Stimulated activated naive CD8-positive, alpha-beta T cell treated with anti-CD3 and anti-CD28 coated beads, Interleukin-15, Interleukin-2, amounts not matched to agents 100 ng/mL and 50 ng/mL, for 24 hours (primary cell): ENCODE measurements around the gene ANKRD49.

Experiments used
- H3K27ac Mint-ChIP-seq: one replicate; pipeline ENCODE4 v1.8.0; 2021; ENCODE audit warnings: mild to moderate bottlenecking, mixed read lengths
- H3K27me3 Mint-ChIP-seq: one replicate; pipeline ENCODE4 v1.8.0; 2021; ENCODE audit warnings: mixed read lengths
- H3K36me3 Mint-ChIP-seq: one replicate; pipeline ENCODE4 v1.8.0; 2021; ENCODE audit warnings: low read depth, mixed read lengths
- H3K4me1 Mint-ChIP-seq: one replicate; pipeline ENCODE4 v1.8.0; 2021; ENCODE audit warnings: low read depth, mixed read lengths
- H3K4me3 Mint-ChIP-seq: one replicate; pipeline ENCODE4 v1.8.0; 2021; ENCODE audit warnings: mild to moderate bottlenecking, mixed read lengths
- H3K9me3 Mint-ChIP-seq: one replicate; pipeline ENCODE4 v1.8.0; 2021; ENCODE audit warnings: mixed read lengths

The ANKRD49 gene

GRCh38 chr11:94493281-94494125 lies at the start of gene ANKRD49, which contains the start of gene MRE11:
TSS of gene ANKRD49 (plus strand) at chr11:94493984. CDS start at chr11:94496694, 2,710 bp downstream.
TSS of gene MRE11 (minus strand) at chr11:94493844. CDS start at chr11:94492801, 1,043 bp downstream.
- Mint-ChIP-seq H3K36me3 (peaks cover 42% of the 10 kb centered on the region), H3K27me3 (no peaks in the 10 kb centered on the region), H3K4me3 (peak within 1 kb of the TSS; percentile 93), H3K27ac (peak within 1 kb of the TSS; percentile 97), H3K4me1 (peaks cover 34% of the 10 kb centered on the region), H3K9me3 (no peaks in the 10 kb centered on the region)

DNA sequence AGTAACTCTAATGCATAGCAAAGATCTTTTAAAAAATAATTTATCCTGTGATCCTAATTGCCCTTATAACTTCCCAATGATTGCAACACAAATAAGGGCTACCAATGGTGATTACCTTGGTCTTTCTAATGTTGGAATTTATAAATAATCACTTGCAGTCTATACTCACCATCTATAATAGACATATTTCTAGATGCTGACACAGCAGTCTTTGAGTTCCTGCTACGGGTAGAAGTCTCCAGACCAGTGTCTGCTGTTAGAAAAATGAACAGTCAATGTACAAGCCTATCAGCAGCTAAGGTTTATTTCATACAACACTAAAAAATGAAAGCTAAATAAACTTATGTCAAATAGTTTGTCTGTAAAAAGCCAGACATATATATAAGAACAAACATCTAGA lies 48.1 kb upstream of the ANKRD49 start:
- Mint-ChIP-seq H3K27me3 (no peaks in the 10 kb centered on the region), H3K36me3 (peaks cover 56% of the 10 kb centered on the region)

GRCh38 chr11:94447149-94447548 lies 46.6 kb upstream of the ANKRD49 start:
- Mint-ChIP-seq H3K4me3 (no peak overlapping the region), H3K27ac (no peak overlapping the region), H3K4me1 (no peaks in the 10 kb centered on the region), H3K27me3 (no peaks in the 10 kb centered on the region), H3K36me3 (peaks cover 46% of the 10 kb centered on the region), H3K9me3 (no peaks in the 10 kb centered on the region)

More for the DNA sequence above, 48.1 kb upstream of the ANKRD49 start:
- Mint-ChIP-seq H3K27ac (no peak overlapping the region), H3K4me1 (no peaks in the 10 kb centered on the region), H3K4me3 (no peak overlapping the region), H3K9me3 (no peaks in the 10 kb centered on the region)

DNA sequence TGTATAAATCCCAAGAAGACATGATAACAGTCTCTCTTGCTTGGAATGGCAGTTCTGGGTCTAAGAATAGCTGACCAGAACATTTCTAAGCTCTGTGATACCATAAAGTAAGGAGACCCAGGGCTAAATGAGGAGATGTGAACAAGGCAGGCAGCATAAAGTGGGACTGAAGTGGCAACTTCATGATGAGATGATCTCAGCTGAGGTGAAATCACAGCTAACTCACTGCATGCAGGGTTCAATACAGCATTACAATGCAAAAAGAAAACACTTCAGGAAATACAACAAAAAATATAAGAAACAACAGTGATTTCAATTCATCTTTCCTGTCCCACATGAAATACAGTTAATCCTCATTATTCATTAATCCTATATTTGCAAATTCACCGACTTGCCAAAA lies 44.8 kb upstream of the ANKRD49 start:
- H3K4me1 Mint-ChIP-seq, result no peaks in the 10 kb centered on the region
- H3K4me3 Mint-ChIP-seq, result no peak overlapping the region
- no peaks in the 10 kb centered on the region for H3K9me3 Mint-ChIP-seq
- no peak overlapping the region for H3K27ac Mint-ChIP-seq
- H3K27me3 Mint-ChIP-seq, result no peaks in the 10 kb centered on the region
- H3K36me3 Mint-ChIP-seq, result peaks cover 48% of the 10 kb centered on the region

- H3K4me1 Mint-ChIP-seq, result no peaks in the 10 kb centered on the region
- no peaks in the 10 kb centered on the region for H3K27me3 Mint-ChIP-seq
- peaks cover 45% of the 10 kb centered on the region for H3K36me3 Mint-ChIP-seq
- H3K9me3 Mint-ChIP-seq, result no peaks in the 10 kb centered on the region
- no peak overlapping the region for H3K27ac Mint-ChIP-seq
- no peak overlapping the region for H3K4me3 Mint-ChIP-seq
Measured at GRCh38 chr11:94449437-94449836, 44.3 kb upstream of the ANKRD49 start.

GRCh38 chr11:94450048-94450447 lies 43.7 kb upstream of the ANKRD49 start:
- peaks cover 47% of the 10 kb centered on the region for H3K36me3 Mint-ChIP-seq
- no peaks in the 10 kb centered on the region for H3K27me3 Mint-ChIP-seq
- H3K27ac Mint-ChIP-seq, result no peak overlapping the region
- H3K4me1 Mint-ChIP-seq, result no peaks in the 10 kb centered on the region
- H3K9me3 Mint-ChIP-seq, result no peaks in the 10 kb centered on the region
- no peak overlapping the region for H3K4me3 Mint-ChIP-seq

- Mint-ChIP-seq H3K4me1 (no peaks in the 10 kb centered on the region), H3K4me3 (no peak overlapping the region), H3K9me3 (no peaks in the 10 kb centered on the region), H3K36me3 (peaks cover 58% of the 10 kb centered on the region), H3K27ac (no peak overlapping the region), H3K27me3 (no peaks in the 10 kb centered on the region)
Measured at GRCh38 chr11:94452988-94453387, 40.8 kb upstream of the ANKRD49 start.

DNA sequence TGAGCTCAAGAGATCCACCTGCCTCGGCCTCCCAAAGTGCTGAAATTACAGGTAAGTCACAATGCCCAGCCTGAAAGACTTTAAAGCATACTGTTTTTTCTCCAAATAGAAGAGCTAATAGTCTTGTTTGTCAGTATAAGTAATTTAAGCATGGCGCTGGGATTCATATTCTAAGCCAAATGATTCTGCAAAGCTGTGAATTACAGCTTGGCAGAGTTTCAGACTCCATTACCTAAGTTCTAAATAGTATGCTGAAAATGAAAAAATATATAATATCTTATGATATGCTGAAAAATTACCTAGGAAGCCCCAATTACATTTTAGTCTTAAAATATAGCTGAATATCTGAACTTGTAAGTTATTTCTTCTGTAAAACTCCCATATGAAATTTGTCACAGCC lies 39.5 kb upstream of the ANKRD49 start:
- Mint-ChIP-seq H3K9me3 (no peaks in the 10 kb centered on the region), H3K27me3 (no peaks in the 10 kb centered on the region), H3K27ac (no peak overlapping the region), H3K4me1 (no peaks in the 10 kb centered on the region), H3K4me3 (no peak overlapping the region), H3K36me3 (peaks cover 59% of the 10 kb centered on the region)

DNA sequence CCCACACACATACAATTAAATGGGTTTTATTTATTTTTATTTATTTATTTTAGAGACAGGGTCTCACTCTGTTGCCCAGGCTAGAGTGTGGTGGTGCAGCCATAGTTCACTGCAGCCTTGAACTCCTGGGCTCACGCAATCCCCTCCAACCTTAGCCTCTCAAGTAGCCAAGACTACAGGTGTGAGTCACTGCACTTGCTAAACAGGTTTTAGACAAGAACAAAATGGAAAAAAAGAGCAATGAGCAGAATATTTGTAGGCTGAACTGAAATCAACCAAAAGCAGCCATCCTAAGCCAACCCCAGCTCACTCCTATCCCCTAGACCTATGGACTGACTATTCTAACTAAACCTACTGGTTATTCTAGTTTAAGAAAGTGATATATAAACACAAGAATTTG lies 37.9 kb upstream of the ANKRD49 start:
- no peaks in the 10 kb centered on the region for H3K4me1 Mint-ChIP-seq
- no peaks in the 10 kb centered on the region for H3K27me3 Mint-ChIP-seq
- H3K4me3 Mint-ChIP-seq, result no peak overlapping the region
- H3K9me3 Mint-ChIP-seq, result no peaks in the 10 kb centered on the region
- no peak overlapping the region for H3K27ac Mint-ChIP-seq
- H3K36me3 Mint-ChIP-seq, result peaks cover 69% of the 10 kb centered on the region

- Mint-ChIP-seq H3K36me3 (peaks cover 81% of the 10 kb centered on the region), H3K4me1 (no peaks in the 10 kb centered on the region), H3K4me3 (no peak overlapping the region), H3K27ac (no peak overlapping the region), H3K9me3 (no peaks in the 10 kb centered on the region), H3K27me3 (no peaks in the 10 kb centered on the region)
Measured at GRCh38 chr11:94457118-94458029, 36.4 kb upstream of the ANKRD49 start.

DNA sequence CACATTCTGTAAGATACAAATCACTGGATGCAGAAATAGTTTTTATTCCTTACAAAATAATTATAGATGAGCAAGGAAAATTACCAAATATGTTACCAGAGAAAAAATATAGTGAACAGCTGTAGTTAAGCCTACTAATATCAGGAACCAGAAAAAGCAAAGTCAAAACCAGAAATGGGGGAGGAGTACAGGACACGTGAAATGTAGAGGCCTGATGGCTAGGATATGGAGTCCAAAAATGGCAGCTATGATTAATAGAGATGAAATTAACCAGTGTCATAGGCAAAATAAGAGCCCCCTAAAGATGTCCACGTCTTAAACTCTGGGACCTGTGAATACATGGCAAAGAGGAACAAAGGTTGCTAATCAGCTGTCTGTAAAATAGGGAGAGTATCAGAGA lies 34.2 kb upstream of the ANKRD49 start:
- no peaks in the 10 kb centered on the region for H3K27me3 Mint-ChIP-seq
- no peak overlapping the region for H3K27ac Mint-ChIP-seq
- no peaks in the 10 kb centered on the region for H3K4me1 Mint-ChIP-seq
- peaks cover 87% of the 10 kb centered on the region for H3K36me3 Mint-ChIP-seq
- peaks cover 2% of the 10 kb centered on the region for H3K9me3 Mint-ChIP-seq
- H3K4me3 Mint-ChIP-seq, result no peak overlapping the region

- H3K36me3 Mint-ChIP-seq, result peaks cover 82% of the 10 kb centered on the region
- no peaks in the 10 kb centered on the region for H3K27me3 Mint-ChIP-seq
- no peak overlapping the region for H3K27ac Mint-ChIP-seq
- H3K4me3 Mint-ChIP-seq, result no peak overlapping the region
- peaks cover 1% of the 10 kb centered on the region for H3K9me3 Mint-ChIP-seq
- H3K4me1 Mint-ChIP-seq, result peaks cover 17% of the 10 kb centered on the region
Measured at GRCh38 chr11:94469416-94469815, 24.4 kb upstream of the ANKRD49 start.

DNA sequence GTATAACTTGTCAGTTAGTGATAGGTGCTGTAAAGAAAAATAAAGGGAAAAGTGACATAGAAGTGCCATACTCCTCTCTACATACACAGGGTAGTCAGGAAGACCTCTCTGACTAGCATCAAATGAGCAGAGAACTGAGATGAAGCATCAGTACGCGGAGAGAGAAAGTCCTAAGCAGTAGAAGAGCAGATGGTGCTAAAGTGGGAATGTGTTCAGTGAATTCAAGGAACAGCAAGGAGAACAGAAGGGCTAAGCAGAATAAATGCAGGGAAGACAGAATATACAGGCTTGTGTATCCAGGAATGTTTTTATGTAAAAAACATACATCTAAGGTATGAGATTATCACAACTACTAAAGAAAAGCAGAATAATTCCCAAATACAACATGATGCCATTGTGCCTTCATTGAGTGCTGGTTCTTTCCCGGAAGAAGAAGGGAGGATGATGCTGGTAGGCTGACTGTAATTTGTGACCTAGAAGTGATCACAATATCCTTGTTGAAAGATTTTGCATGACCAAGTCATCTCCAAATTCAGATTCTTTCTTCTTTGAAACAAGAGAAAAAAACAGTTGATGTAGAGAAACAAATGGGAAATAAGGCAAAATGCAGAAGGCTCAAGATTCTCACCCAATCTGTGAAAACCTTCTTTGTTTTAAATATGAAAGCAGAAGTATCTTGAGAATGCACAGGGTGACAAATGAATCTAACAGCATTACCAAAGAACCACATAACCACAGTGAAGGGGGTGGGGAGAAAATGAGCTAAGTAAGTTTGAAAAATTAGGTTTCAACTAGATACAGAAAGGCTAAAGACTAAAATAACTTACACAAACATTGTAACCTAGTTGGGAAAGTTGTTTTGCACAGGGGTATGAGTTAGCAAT lies 20.6 kb upstream of the ANKRD49 start:
- H3K27ac Mint-ChIP-seq, result no peak overlapping the region
- peaks cover 17% of the 10 kb centered on the region for H3K4me1 Mint-ChIP-seq
- H3K4me3 Mint-ChIP-seq, result no peak overlapping the region
- H3K36me3 Mint-ChIP-seq, result peaks cover 80% of the 10 kb centered on the region
- H3K27me3 Mint-ChIP-seq, result no peaks in the 10 kb centered on the region
- no peaks in the 10 kb centered on the region for H3K9me3 Mint-ChIP-seq

- Mint-ChIP-seq H3K4me1 (peaks cover 17% of the 10 kb centered on the region), H3K4me3 (no peak overlapping the region), H3K9me3 (no peaks in the 10 kb centered on the region), H3K27me3 (no peaks in the 10 kb centered on the region), H3K27ac (no peak overlapping the region), H3K36me3 (peaks cover 76% of the 10 kb centered on the region)
Measured at GRCh38 chr11:94477624-94478023, 16.2 kb upstream of the ANKRD49 start.
